Pancreas (tissue), 10 donors: Measurements from ENCODE around the gene ALKBH2. TPM values are rescaled to one million over a fixed set of nuclear protein-coding genes. Genes with fewer than 3 reads are reported as not detected.

ENCODE experiments used
- ATAC-seq, 4 donors: fragments of 200-7000 bp; cut with Tn5 transposase; one replicate each; pipeline versions ENCODE4 v1.8.0 to v1.9.1; 2020; ENCODE audit warnings: mild to moderate bottlenecking in 4 of 4, moderate library complexity in 4 of 4
- DNase-seq, 6 donors: peaks; one replicate each; pipeline ENCODE4 v3.0.0-alpha.2; 2020
- FAIRE-seq: peaks from 2 replicates; lab custom pipeline; 2012; peaks lifted over from hg19 to GRCh38; lab: Jason Lieb, UNC
- H3K27ac ChIP-seq, 4 donors: fragments of 200-600 bp; sonication (generic); 1 replicate in 3 of 4; 2 replicates in 1 of 4; pipeline versions ENCODE4 v1.5.0 to v1.8.0; 2020
- H3K27me3 ChIP-seq, 4 donors: fragments of 200-600 bp; one replicate each; pipeline ENCODE4 v1.8.0; 2021
- H3K36me3 ChIP-seq, 3 donors: fragments of 200-600 bp; sonication (generic) in 1 of 3; one replicate each; pipeline versions ENCODE4 v1.5.0 to v1.8.0; 2020 to 2021
- H3K4me1 ChIP-seq, 3 donors: fragments of 200-600 bp; one replicate each; pipeline ENCODE4 v1.8.0; 2021
- H3K4me3 ChIP-seq, 4 donors: fragments of 200-600 bp; sonication (generic) in 2 of 4; one replicate each; pipeline versions ENCODE4 v1.5.0 to v1.8.0; 2020 to 2021
- H3K9me3 ChIP-seq, 4 donors: fragments of 200-600 bp; one replicate each; pipeline ENCODE4 v1.8.0; 2021
- CTCF ChIP-seq, 4 donors: fragments of 200-600 bp; sonication (generic) in 3 of 4; IDR thresholded peaks; one replicate each; pipeline versions ENCODE4 v1.5.0 to v1.8.0; 2021; ENCODE audit warnings: antibody characterized with exemption in 4 of 4
- WGBS, 2 donors: extraction: QIAGEN DNeasy Blood & Tissue Kit; methylation state at CpG; one replicate each; pipeline ENCODE4 v1.1.7; 2013; 5-methylcytosine and 5-hydroxymethylcytosine counted together
- intact Hi-C, 3 donors: fragments of 100-400 bp; cut with DNase I; formaldehyde crosslinking; loops; one replicate each; pipeline versions ENCODE4 v1.11.1 to v1.14.2; 2022
- polyA plus RNA-seq, 2 donors: library from polyadenylated mRNA; stranded (reverse); fragments of 200-250 nt; gene quantifications; one replicate each; pipeline ENCODE4 v1.2.3, GENCODE V29; 2013
- total RNA-seq, 6 donors: library from RNA; stranded (reverse); fragmentation: NEBNext Ultra II Directional in 4 of 6; extraction: Animal tissue kit (Norgen Biotek cat#: 25700) in 4 of 6; gene quantifications; one replicate each; pipeline versions ENCODE4 v1.2.1 to v1.2.4, GENCODE V29; 2021 to 2023
- donor health status: healthy with polysubstance abuse.
- donor health status: DM: no; HTN: no; CAD: no; lungs with moderate emphysema.
- donor health status: DM: no; HTN: no; CAD: no.
- donor health status: control.
- donor health status: control.
- donor health status: Bipolar disorder and iron deficiency.
- donor health status: DM: yes; HTN: yes; CAD: no.
- donor health status: DM: no; HTN: no; CAD: no.
- donor health status: DM: no; HTN: no; CAD: no.
- donor health status: DM: yes; HTN: yes; CAD: no.

The ALKBH2 gene
- total and polyA plus RNA-seq, 8 donors, result 4.3 to 22.9 (median 8.4) TPM

DNA sequence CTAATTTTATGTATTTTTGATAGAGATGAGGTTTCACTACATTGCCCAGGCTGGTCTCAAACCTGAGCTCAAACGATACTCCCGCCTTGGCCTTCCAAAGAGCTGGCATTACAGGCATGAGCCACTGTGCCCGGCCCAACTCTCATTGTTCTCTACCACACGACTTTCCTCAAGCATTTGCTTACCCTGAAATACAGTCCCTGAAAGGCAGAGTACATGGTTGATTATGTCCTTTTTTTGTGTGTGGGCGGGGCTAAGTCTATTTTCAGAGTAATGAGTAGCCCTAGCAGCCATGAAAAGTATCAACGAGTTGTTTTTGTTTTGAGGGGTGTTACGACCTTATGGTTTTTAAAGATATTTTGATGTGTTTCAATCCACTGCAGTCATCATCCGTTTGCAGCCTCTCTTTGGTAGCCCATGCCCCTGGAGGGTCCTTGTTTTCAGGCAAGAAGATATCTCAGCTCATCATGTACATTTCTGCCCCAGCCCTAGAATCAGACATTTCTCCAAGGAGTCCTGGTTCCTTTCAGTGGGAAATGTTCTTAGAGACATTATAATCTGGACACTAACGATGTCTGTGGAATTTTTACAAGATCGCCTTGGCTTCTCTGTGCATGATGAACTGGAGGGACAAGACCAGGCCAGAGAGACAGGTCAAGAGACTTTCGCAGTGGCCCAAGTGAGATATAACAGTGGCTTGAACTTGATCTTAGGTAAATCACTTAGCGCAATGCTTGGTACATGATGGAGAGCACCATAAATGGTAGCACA lies 31.8 kb upstream of the ALKBH2 start:
- Histone ChIP-seq H3K9me3 (no peaks in the 10 kb centered on the region), H3K27me3 (no peaks in the 10 kb centered on the region), H3K4me3 (no peak overlapping the region), H3K36me3 (no peaks in the 10 kb centered on the region), H3K27ac (no peak overlapping the region), H3K4me1 (peaks cover 0 to under 1% (median 0%) of the 10 kb centered on the region in 3 donors)
- no peak for ATAC-seq
- TF ChIP-seq CTCF (IDR thresholded peaks at IDR 0.05), result no peak
- FAIRE-seq, result no peak
- no peak for DNase-seq
- 86% methylated on average over 12 of the region's 12 CpGs for WGBS, 2 donors
- intact Hi-C loops, result no loop called here

- H3K36me3 ChIP-seq, result no peaks in the 10 kb centered on the region
- peak in 1 of 6 donors; percentile 37 for DNase-seq
- no peaks in the 10 kb centered on the region for H3K27me3 ChIP-seq
- no peak overlapping the region for H3K4me3 ChIP-seq
- 93 to 95% methylated on average over 3 of the region's 3 CpGs for WGBS, 2 donors
- H3K4me1 ChIP-seq, result peaks cover 14 to 33% (median 28%) of the 10 kb centered on the region in 3 donors
- TF ChIP-seq CTCF (IDR thresholded peaks at IDR 0.05), result no peak
- no peak for ATAC-seq
- no peaks in the 10 kb centered on the region for H3K9me3 ChIP-seq
- no peak for FAIRE-seq
- intact Hi-C loops, result no loop called here
- H3K27ac ChIP-seq, result no peak overlapping the region
These were observed 28.1 kb upstream of the ALKBH2 start for GRCh38 chr12:109121346-109121880.

DNA sequence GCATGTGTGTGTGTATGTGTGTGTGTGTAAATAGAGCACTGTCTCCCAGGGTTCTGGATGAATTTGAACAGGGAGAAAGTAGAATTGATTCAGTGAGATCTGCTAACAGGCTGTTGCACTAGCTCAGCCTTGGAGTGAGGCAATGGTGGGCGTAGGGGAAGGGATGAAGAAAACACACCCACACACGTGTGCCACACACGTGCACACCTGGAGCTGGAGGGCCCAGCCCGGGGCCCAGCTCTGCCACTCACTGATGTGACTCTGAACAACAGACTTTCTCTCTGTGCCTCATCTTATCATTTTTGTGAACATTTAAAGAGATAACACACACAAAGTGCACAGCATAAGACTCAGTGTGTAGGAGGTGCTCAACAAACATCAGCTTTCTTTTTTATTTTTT lies 27.3 kb upstream of the ALKBH2 start:
- peak in 1 of 6 donors; percentile 30 for DNase-seq
- intact Hi-C loops, result no loop called here
- ATAC-seq, result no peak
- Histone ChIP-seq H3K4me1 (peaks cover 16 to 41% (median 37%) of the 10 kb centered on the region in 3 donors), H3K4me3 (no peak overlapping the region), H3K36me3 (no peaks in the 10 kb centered on the region), H3K9me3 (no peaks in the 10 kb centered on the region), H3K27me3 (no peaks in the 10 kb centered on the region), H3K27ac (no peak overlapping the region)
- no peak for TF ChIP-seq CTCF (IDR thresholded peaks at IDR 0.05)
- whole genome bisulfite sequencing, 2 donors, result 52 to 77% methylated on average over 4 of the region's 4 CpGs
- no peak for FAIRE-seq

DNA sequence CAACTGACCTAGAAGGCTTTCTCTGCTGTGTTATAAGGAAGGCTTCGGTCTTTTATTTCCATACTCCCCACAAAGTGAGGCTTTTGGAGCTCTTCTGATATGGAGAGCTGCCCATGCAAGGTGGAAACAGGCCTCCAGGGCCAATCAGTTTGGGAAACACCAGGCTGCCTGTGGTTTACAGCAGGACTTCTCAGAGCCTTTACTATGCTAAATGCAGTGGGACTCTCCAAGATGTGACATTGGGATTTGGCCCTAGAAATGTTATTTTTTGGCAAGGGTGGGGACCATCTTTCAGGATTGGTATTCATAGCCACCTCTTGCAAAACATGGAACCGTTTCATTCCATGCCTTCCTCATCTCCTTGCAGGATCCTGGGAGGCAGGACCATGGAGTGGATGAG lies 26.8 kb upstream of the ALKBH2 start:
- Histone ChIP-seq H3K27me3 (no peaks in the 10 kb centered on the region), H3K9me3 (no peaks in the 10 kb centered on the region), H3K4me3 (no peak overlapping the region), H3K4me1 (peaks cover 21 to 46% (median 41%) of the 10 kb centered on the region in 3 donors), H3K36me3 (no peaks in the 10 kb centered on the region), H3K27ac (no peak overlapping the region)
- WGBS, 2 donors, result 44 to 45% methylated on average over 2 of the region's 2 CpGs
- intact Hi-C loops, result no loop called here
- FAIRE-seq, result no peak
- peak in 1 of 6 donors; percentile 27 for DNase-seq
- ATAC-seq, result no peak
- TF ChIP-seq CTCF (IDR thresholded peaks at IDR 0.05), result no peak

GRCh38 chr12:109116611-109116949 lies 23.3 kb upstream of the ALKBH2 start:
- H3K4me1 ChIP-seq, result peaks cover 41 to 71% (median 70%) of the 10 kb centered on the region in 3 donors
- TF ChIP-seq CTCF (IDR thresholded peaks at IDR 0.05), result no peak
- 16 to 17% methylated on average over 12 of the region's 12 CpGs for WGBS, 2 donors
- peak overlapping the region; percentile 70 to 87 (median 86) for H3K27ac ChIP-seq
- intact Hi-C loops, result no loop called here
- H3K27me3 ChIP-seq, result no peaks in the 10 kb centered on the region
- peak overlapping the region in 2 of 4 donors; percentile 2 to 24 for H3K4me3 ChIP-seq
- ATAC-seq (no peak), FAIRE-seq (no peak), DNase-seq (no peak)
- H3K36me3 ChIP-seq, result no peaks in the 10 kb centered on the region
- H3K9me3 ChIP-seq, result no peaks in the 10 kb centered on the region
